DMS 273 treated with DMSO at 0.1 percent for 48 hours (cell line): ENCODE measurements around the gene TENM4.

Experiments
- DNase-seq: peaks from one replicate; lab custom pipeline; 2025; lab: John Stamatoyannopoulos, UW

TENM4 gene

DNA sequence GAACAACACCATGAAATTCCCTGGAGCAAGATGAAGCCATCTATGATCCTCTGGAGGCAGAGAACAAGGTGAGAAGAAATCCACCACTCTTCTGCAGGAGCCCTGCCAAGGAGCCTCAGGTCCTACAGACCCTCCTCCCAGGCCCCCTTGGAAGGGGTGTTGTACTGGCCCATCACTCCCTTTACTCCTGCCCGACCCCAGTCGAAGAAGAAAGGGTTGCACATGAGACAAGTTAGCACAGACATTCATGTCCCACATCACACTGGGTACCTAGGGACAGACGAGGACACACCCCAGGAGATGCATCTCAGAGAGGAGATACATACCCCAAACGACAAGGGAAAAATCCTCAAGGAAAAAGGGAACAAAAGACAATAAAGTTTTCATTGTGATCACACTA lies 783.4 kb downstream of the TENM4 start:
- no peak for DNase-seq

- DNase-seq, result no peak
Measured at GRCh38 chr11:78656984-78657383, 783.8 kb downstream of the TENM4 start.

GRCh38 chr11:78656327-78656726 lies 784.5 kb downstream of the TENM4 start:
- no peak for DNase-seq

GRCh38 chr11:78655561-78655960 lies 785.3 kb downstream of the TENM4 start:
- no peak for DNase-seq

GRCh38 chr11:78654866-78655265 lies 786.0 kb downstream of the TENM4 start:
- no peak for DNase-seq

- no peak for DNase-seq
Measured at GRCh38 chr11:78654071-78654470, 786.8 kb downstream of the TENM4 start.

DNA sequence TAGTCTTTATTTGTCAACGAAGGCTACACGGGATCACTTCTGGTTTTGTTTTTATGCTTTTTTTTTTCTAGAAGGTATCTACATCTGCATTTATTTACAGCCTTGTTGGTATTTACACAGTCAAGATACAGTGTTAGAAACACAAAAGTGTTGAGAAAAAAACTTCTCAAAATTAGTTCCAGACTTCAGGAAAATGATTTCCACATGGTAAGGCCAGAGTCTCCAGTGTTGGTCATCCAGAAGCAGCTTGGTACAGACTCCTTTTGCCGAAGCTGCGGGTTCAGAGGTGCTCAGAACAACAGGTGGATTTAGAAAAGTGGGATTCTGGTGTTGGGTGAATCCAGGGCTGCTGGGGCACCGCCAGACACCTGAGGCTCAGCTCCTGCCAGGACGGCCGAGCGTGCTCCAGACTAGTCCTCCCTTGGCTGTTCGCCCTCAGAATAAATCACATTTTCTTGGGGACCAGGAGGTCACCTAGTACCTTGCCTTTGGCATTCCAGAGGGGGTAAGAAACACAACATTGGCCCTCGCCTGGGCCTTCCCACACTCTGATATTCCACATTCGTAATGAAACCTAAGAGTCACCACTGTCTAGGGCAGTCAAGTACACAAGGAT lies 787.4 kb downstream of the TENM4 start:
- no peak for DNase-seq

- no peak for DNase-seq
Measured at GRCh38 chr11:78652843-78653239, 788.0 kb downstream of the TENM4 start.

DNA sequence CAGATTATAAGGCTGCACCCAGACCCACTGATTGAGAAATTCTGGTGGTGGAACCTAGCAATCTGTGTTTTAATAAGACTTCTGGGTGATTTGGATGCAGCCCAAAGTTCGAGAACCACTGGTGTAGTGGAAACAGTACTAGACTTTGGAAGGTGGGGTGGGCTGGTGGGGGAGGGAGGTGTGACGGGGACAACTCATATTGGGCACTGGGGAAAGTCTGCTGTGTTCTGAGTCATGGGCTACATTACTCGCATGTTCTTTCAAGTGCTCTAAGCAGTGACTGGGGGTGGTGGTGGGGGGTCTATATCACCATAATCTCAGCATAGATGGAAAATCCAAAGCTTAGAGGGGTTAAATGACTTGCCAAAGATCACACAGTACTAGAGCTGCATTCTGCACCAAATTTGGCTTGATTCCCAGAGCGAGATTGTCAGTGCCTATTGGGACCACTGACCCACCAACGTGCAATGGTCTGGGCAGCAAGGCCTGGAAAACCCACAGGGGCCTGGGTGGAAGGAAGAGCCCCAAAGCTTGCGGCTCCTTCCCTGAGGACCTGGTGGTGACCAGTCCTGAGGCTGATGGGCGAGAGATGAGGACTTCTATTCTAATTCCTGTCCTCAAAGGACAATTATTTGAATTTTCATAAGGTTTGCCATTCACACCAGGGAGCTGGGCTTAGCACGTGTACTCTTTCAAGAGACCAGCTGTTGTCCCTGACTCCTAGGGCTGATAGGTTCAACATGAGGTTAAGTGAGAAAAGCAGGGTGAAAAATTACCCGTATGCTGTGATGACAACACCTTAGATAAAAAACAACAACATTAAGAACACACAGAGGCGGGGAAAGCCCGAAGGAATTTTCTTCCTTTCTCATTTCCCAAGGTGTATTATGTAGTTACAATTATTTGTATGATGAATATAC lies 788.6 kb downstream of the TENM4 start:
- DNase-seq, result no peak

- DNase-seq, result no peak
Measured at GRCh38 chr11:78651136-78651775, 789.6 kb downstream of the TENM4 start.

- no peak for DNase-seq
Measured at GRCh38 chr11:78649361-78650215, 791.2 kb downstream of the TENM4 start.

GRCh38 chr11:78647986-78648875 lies 792.6 kb downstream of the TENM4 start:
- DNase-seq, result no peak

DNA sequence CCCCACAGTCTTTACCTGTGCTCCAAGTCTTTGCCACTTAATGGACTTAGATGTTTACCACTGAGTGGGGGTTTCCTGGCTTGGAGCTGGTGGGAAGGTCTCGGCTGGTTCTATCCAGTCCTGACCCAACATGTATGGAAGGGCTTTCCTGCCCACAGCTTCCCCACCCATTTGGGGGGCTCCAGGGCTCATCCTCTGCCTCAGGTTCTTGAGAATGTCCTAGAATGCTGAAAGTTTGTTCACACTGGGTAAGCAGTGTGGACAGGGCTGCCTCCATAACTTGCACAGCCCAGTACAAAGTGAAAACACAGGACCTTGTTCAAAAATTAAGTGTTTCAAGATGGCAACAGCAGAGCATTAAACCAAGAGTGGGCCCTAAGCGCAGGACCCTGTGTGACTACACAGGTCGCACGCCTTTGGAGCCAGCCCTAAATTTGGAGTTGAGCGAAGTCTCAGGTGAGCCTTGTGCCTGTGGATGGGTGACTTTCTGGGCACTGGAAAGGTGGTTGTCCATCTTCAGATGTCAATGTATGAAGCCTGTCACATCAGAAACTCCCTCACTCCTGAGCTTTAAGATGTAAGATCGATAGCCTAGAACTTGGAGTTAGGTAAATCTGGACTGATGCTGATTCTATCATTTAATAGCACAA lies 793.4 kb downstream of the TENM4 start:
- DNase-seq, result no peak

- DNase-seq, result no peak
Measured at GRCh38 chr11:78646564-78647185, 794.2 kb downstream of the TENM4 start.

- DNase-seq, result no peak
Measured at GRCh38 chr11:78645226-78646202, 795.3 kb downstream of the TENM4 start.

GRCh38 chr11:78643676-78644056 lies 797.2 kb downstream of the TENM4 start:
- DNase-seq, result no peak

GRCh38 chr11:78642979-78643675 lies 797.7 kb downstream of the TENM4 start:
- no peak for DNase-seq

- no peak for DNase-seq
Measured at GRCh38 chr11:78641541-78641940, 799.3 kb downstream of the TENM4 start.
